ENCODE data around the gene GALNT1. TPM values are rescaled to one million over a fixed set of nuclear protein-coding genes. Genes with fewer than 3 reads are reported as not detected.

The GALNT1 gene
- total and polyA plus RNA-seq, 9 of the 15 experiments (the other 6 are each of a cell fraction or from before 2014, with no cell fraction given) = 14.4 to 54.1 (median 36.6) TPM

- H3K9ac ChIP-seq (ENCODE audit: insufficient read depth in 1 of 2, low read depth in 2 of 2, low read length in 2 of 2) = no peak overlapping the region
- no peaks in the 10 kb centered on the region for H3K9me1 ChIP-seq (ENCODE audit: control insufficient read depth, insufficient read depth, low read length)
- WGBS (ENCODE audit: insufficient coverage, low coverage, missing lambda C conversion rate) = 22% methylated on average over 1 of the region's 1 CpG
- ChIA-PET CTCF (ENCODE audit: low intra/inter-chr PET ratio) (no interaction called here), POLR2A (interaction anchor here (1.2 kb wide), 1 partner anchor 30 kb away, joined by 3 read pairs; no protein-coding TSS in a partner anchor)
- intact Hi-C loops (cut with micrococcal nuclease) (no loop called here), in situ Hi-C loops (cut with MboI) (no loop called here)
- no peaks in the 10 kb centered on the region for H3K4me1 ChIP-seq (replicated peaks in 1 of 2; ENCODE audit: control insufficient read depth in 2 of 2, insufficient read depth in 2 of 2, low read length in 2 of 2)
- H3K4me2 ChIP-seq (ENCODE audit: insufficient read depth, low read length) = no peak overlapping the region
- ATAC-seq (no peak), FAIRE-seq (no peak), DNase-seq (ENCODE audit: extremely low read depth in 1 of 4, low spot score in 3 of 4) (no peak)
- H3K36me3 ChIP-seq (ENCODE audit: control insufficient read depth, insufficient read depth, low read length) = no peaks in the 10 kb centered on the region
- BruUV-seq (replicated peaks) = no TSS peak
- no peak overlapping the region for H2AFZ ChIP-seq (ENCODE audit: low read depth, low read length)
- TF ChIP-seq FOXJ2 (tag; IDR thresholded peaks at IDR 0.05) (no peak), ZNF140 (CRISPR knock-in tag; IDR thresholded peaks at IDR 0.05) (no peak), MNT (conservative IDR thresholded peaks at IDR 0.05) (no peak), ZNF175 (CRISPR knock-in tag; IDR thresholded peaks at IDR 0.05; ENCODE audit: low read depth) (no peak), CSDE1 (IDR thresholded peaks at IDR 0.05) (no peak), ZNF436 (CRISPR knock-in tag; IDR thresholded peaks at IDR 0.05) (no peak)
- TF ChIP-seq, protein P1, sequence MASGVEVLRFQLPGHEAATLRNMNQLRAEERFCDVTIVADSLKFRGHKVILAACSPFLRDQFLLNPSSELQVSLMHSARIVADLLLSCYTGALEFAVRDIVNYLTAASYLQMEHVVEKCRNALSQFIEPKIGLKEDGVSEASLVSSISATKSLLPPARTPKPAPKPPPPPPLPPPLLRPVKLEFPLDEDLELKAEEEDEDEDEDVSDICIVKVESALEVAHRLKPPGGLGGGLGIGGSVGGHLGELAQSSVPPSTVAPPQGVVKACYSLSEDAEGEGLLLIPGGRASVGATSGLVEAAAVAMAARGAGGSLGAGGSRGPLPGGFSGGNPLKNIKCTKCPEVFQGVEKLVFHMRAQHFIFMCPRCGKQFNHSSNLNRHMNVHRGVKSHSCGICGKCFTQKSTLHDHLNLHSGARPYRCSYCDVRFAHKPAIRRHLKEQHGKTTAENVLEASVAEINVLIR (CRISPR knock-in tag; IDR thresholded peaks at IDR 0.05) = no peak
- TF ChIP-seq, protein P2, sequence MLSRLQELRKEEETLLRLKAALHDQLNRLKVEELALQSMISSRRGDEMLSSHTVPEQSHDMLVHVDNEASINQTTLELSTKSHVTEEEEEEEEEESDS (CRISPR knock-in tag; IDR thresholded peaks at IDR 0.05) = no peak
- TF ChIP-seq, protein P3, sequence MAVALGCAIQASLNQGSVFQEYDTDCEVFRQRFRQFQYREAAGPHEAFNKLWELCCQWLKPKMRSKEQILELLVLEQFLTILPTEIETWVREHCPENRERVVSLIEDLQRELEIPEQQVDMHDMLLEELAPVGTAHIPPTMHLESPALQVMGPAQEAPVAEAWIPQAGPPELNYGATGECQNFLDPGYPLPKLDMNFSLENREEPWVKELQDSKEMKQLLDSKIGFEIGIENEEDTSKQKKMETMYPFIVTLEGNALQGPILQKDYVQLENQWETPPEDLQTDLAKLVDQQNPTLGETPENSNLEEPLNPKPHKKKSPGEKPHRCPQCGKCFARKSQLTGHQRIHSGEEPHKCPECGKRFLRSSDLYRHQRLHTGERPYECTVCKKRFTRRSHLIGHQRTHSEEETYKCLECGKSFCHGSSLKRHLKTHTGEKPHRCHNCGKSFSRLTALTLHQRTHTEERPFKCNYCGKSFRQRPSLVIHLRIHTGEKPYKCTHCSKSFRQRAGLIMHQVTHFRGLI (CRISPR knock-in tag; IDR thresholded peaks at IDR 0.05) = no peak
- H3K9me3 ChIP-seq (replicated peaks; ENCODE audit: control insufficient read depth, insufficient read depth, low read depth, low read length) = 0 out of 2 replicates have a peak, but pooled peaks cover 2% of the 10 kb centered on the region
- no peaks in the 10 kb centered on the region for H4K20me1 ChIP-seq (replicated peaks; ENCODE audit: control insufficient read depth, insufficient read depth, low read length)
- peaks cover 25% of the 10 kb centered on the region; the same call in 2 of the 3 replicates for H3K79me2 ChIP-seq (ENCODE audit: control insufficient read depth, insufficient read depth, low read length)
- H3K27me3 ChIP-seq (ENCODE audit: control insufficient read depth in 2 of 2, insufficient read depth in 2 of 2, low read length in 2 of 2) = no peaks in the 10 kb centered on the region
- no peak overlapping the region for H3K4me3 ChIP-seq
- H3K27ac ChIP-seq (ENCODE audit: extremely low read depth, low read depth, low read length) = no peak overlapping the region
These were observed 8.0 kb downstream of the GALNT1 start for GRCh38 chr18:35589546-35589945.

Data from K562 (cell line).